Activated CD4-positive, alpha-beta T cell treated with anti-CD3 and anti-CD28 coated beads for 36 hours (primary cell): ENCODE data around the gene UNC5B. TPM values are rescaled to one million over a fixed set of nuclear protein-coding genes. Genes with fewer than 3 reads are reported as not detected.

Source experiments
- ATAC-seq: fragments of 200-7000 bp; cut with Tn5 transposase; one replicate; pipeline ENCODE4 v1.10.0; 2021; ENCODE audit warnings: mild to moderate bottlenecking, moderate library complexity
- CTCF ChIA-PET: fragments of 350-600 bp; sonication (Branson Sonifier 250); formaldehyde crosslinking; loops from one replicate; lab custom pipeline; 2021; ENCODE audit warnings: antibody characterized with exemption; lab: Charles Lee
- POLR2A ChIA-PET: fragments of 350-600 bp; sonication (Branson Sonifier 250); formaldehyde crosslinking; loops from one replicate; lab custom pipeline; 2021; ENCODE audit warnings: antibody characterized with exemption, inconsistent platforms; lab: Charles Lee
- DNase-seq: peaks from one replicate; pipeline ENCODE4 v3.0.0-alpha.2; 2020
- H3K27ac Mint-ChIP-seq: one replicate; pipeline ENCODE4 v1.8.0; 2021; ENCODE audit warnings: mixed read lengths
- H3K27me3 Mint-ChIP-seq: one replicate; pipeline ENCODE4 v1.8.0; 2021; ENCODE audit warnings: mixed read lengths
- H3K36me3 Mint-ChIP-seq: one replicate; pipeline ENCODE4 v1.8.0; 2021; ENCODE audit warnings: low read depth, mixed read lengths
- H3K4me1 Mint-ChIP-seq: one replicate; pipeline ENCODE4 v1.8.0; 2021; ENCODE audit warnings: mixed read lengths
- H3K4me3 Mint-ChIP-seq: one replicate; pipeline ENCODE4 v1.8.0; 2021; ENCODE audit warnings: mild to moderate bottlenecking, moderate library complexity, mixed read lengths
- H3K9me3 Mint-ChIP-seq: one replicate; pipeline ENCODE4 v1.8.0; 2021; ENCODE audit warnings: low read depth, mixed read lengths
- intact Hi-C, 2 experiments: fragments of 100-400 bp; cut with DNase I in 1 of 2; cut with micrococcal nuclease in 1 of 2; formaldehyde crosslinking; loops; one replicate each; pipeline versions ENCODE4 v1.14.2 to v1.15.1; 2022 to 2024; cut with DNase I, micrococcal nuclease
- total RNA-seq, 2 experiments: library from RNA; stranded (reverse); gene quantifications; one replicate each; pipeline ENCODE4 v1.2.3, GENCODE V29; 2021

UNC5B gene
- total RNA-seq, 2 experiments from 2014 or later = 0.05 to 0.09 TPM

DNA sequence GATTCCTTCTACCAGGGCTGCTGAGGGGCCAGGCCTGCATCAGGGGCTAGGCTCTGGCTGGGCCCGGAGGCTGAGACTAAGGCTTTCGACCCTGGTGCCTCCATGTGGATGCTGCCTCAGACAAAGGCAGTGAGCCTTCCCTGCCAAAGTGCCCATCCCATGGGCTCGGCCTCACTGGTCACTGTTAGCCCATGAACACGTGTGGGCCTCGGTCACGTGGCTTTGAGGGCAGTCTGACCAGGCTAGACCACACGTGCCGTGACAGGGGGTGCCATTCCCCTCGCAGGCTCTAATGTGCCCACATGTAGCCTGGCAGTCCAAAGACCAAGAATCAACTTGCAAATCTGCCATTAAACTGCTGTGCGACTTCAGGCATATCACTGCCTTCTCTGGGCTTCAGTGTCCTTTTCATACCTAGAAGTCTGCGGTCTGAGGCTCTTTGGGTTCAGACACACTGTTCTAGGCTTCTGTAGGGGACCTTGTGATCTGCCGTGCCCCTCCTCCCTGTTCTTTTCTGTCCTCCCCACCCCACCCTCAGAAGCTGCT lies 89.1 kb downstream of the UNC5B start:
- DNase-seq = no peak
- POLR2A ChIA-PET = no interaction called here
- CTCF ChIA-PET = interaction anchor here (0.7 to 1.1 kb wide), 2 partner anchors 13 to 824 kb away, joined by 3 to 5 read pairs; no protein-coding TSS in a partner anchor
- H3K4me3 Mint-ChIP-seq = no peak overlapping the region
- no peaks in the 10 kb centered on the region for H3K36me3 Mint-ChIP-seq
- no peak overlapping the region for H3K27ac Mint-ChIP-seq
- no peak for ATAC-seq
- intact Hi-C loops = no loop called here
- peaks cover 2% of the 10 kb centered on the region for H3K27me3 Mint-ChIP-seq
- H3K9me3 Mint-ChIP-seq = no peaks in the 10 kb centered on the region
- peaks cover 6% of the 10 kb centered on the region for H3K4me1 Mint-ChIP-seq

DNA sequence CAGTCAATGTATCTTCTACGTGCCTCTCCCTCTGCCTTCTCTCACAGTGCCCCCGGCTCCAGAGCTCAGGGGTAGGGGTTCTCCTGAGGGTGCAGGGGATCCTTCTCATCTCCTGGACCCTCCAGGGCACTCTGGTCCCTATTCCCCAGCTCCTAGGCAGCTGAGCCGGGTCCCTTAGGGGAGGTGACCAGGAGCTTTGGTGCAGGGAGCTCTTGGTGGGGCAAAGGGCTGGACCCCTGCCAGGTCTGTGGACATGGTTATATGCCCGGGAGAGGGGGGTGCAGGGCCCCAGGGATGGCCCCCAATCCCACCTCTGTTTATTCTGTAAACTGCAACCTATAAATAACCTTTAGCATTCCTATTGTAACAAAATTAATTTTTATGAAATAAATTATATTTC lies 90.1 kb downstream of the UNC5B start:
- Mint-ChIP-seq H3K9me3 (no peaks in the 10 kb centered on the region), H3K4me3 (no peak overlapping the region), H3K4me1 (peaks cover 6% of the 10 kb centered on the region), H3K27ac (no peak overlapping the region), H3K27me3 (peaks cover 2% of the 10 kb centered on the region), H3K36me3 (no peaks in the 10 kb centered on the region)
- ChIA-PET CTCF (interaction anchor here (0.9 to 1.1 kb wide), 2 partner anchors 12 to 111 kb away, joined by 5 to 6 read pairs; no protein-coding TSS in a partner anchor), POLR2A (interaction anchor here (0.7 kb wide), 1 partner anchor 214 kb away, joined by 3 read pairs; no protein-coding TSS in a partner anchor)
- no peak for DNase-seq
- intact Hi-C loops = no loop called here
- ATAC-seq = no peak

DNA sequence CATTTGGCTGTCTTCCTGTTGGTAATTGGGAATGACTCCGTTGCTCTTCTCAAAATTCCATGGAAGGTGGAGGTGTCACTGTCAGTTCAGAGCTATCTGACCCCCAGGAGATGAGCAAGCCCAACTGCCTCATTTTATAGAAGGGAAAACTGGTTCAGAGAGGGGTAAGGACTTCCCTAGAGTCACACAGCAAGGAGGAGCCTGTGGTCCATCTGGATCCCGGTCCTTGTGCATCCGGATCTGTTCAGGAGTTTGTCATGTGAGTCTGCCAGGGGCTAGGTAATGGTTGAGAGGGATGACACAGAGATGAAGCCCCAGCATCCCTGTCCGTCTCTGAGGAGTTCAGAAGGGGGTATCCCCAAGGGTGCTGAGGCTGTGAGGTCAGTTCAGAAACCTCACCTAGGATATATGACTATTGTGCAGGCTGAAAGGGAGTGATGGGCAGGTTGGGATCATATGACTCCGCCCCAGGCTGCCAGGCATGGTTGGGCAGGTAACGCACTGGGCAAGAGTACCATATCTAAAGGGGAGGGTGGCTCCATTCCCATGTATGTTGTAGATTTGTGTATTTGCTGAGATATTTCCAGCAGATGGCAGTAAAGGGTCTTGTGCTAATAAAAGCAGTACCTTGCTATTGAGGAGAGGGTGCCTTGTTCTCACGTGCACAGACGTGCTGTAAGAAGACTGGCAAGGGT lies 90.7 kb downstream of the UNC5B start:
- no peaks in the 10 kb centered on the region for H3K9me3 Mint-ChIP-seq

DNA sequence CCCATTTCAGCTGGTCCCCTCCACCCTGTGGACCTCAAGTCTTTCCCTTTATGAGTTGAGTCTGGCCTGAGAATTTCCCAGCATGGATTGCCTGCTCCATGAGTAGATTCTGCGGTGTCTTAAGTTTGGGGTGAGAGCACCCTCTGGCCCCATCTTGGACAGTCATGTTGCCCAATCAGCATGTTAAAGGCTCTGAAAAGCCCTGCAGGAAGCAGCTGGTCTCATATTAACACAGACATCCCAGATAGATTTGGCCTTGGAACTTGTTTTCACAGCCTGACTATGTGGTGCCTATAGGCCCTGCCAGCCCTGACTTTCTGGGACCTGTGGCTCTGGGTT lies 91.2 kb downstream of the UNC5B start:
- H3K9me3 Mint-ChIP-seq = no peaks in the 10 kb centered on the region
- H3K36me3 Mint-ChIP-seq = no peaks in the 10 kb centered on the region
- ATAC-seq (no peak), DNase-seq (no peak)
- H3K4me3 Mint-ChIP-seq = no peak overlapping the region
- POLR2A ChIA-PET = no interaction called here
- H3K27me3 Mint-ChIP-seq = peaks cover 2% of the 10 kb centered on the region
- H3K27ac Mint-ChIP-seq = no peak overlapping the region
- peaks cover 6% of the 10 kb centered on the region for H3K4me1 Mint-ChIP-seq
- CTCF ChIA-PET = no interaction called here
- intact Hi-C loops = no loop called here

More for the DNA sequence above, 90.7 kb downstream of the UNC5B start:
- ChIA-PET CTCF (interaction anchor here (0.9 kb wide), 1 partner anchor 111 kb away, joined by 6 read pairs; no protein-coding TSS in a partner anchor), POLR2A (interaction anchor here (0.7 kb wide), 1 partner anchor 213 kb away, joined by 3 read pairs; no protein-coding TSS in a partner anchor)
- DNase-seq (no peak), ATAC-seq (peak; percentile 80)
- Mint-ChIP-seq H3K27me3 (peaks cover 2% of the 10 kb centered on the region), H3K4me3 (no peak overlapping the region), H3K36me3 (no peaks in the 10 kb centered on the region), H3K4me1 (peaks cover 6% of the 10 kb centered on the region), H3K27ac (no peak overlapping the region)
- intact Hi-C loops = no loop called here

DNA sequence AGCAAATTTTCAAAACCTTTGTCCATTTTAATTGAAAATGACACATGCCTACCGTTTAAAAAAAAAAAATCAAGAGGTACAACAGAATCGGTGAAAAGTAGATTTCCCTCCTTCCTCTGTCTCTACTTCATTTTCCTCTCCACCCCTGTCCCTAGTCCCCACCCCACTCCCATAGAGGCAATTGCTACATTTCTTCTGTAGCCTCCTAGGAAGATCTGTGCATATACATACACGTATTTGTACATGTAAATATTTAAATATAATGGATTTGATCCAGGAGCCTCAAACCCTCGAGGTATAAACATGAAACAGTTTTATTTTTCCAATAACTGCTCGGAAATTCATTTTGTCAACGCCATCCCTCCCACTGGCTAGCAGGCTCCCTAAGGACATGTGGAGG lies 92.5 kb downstream of the UNC5B start:
- ATAC-seq (no peak), DNase-seq (no peak)
- intact Hi-C loops = no loop called here
- CTCF ChIA-PET = interaction anchor here (1.3 kb wide), 1 partner anchor 9 kb away, joined by 5 read pairs; no protein-coding TSS in a partner anchor
- Mint-ChIP-seq H3K4me3 (no peak overlapping the region), H3K4me1 (peaks cover under 1% of the 10 kb centered on the region), H3K36me3 (no peaks in the 10 kb centered on the region), H3K9me3 (no peaks in the 10 kb centered on the region), H3K27me3 (no peaks in the 10 kb centered on the region), H3K27ac (no peak overlapping the region)
- POLR2A ChIA-PET = interaction anchor here (0.6 kb wide), 1 partner anchor 407 kb away, joined by 3 read pairs; no protein-coding TSS in a partner anchor

DNA sequence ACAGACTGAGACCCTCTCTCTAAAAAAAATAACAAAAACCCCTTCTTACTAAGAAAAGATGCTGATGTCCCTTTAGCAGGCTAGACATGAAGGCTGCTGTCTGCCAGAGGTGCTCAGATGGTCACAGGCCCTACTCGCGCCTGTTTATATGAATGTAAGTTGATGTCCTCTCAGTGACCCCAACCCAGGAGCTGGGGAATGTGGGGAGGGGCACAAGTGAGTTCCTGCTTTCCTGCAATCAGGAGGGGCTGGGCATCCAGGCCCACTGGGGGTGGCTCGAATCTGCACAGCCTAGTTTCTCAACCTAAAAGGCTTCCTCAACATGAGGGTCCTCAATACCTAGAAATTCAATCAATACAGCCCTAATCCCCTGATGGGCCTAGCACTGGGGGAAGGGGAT lies 94.6 kb downstream of the UNC5B start:
- peaks cover 4% of the 10 kb centered on the region for H3K27me3 Mint-ChIP-seq
- no peak overlapping the region for H3K27ac Mint-ChIP-seq
- ChIA-PET CTCF (interaction anchor here (1.5 kb wide), 1 partner anchor 9 kb away, joined by 5 read pairs; no protein-coding TSS in a partner anchor), POLR2A (no interaction called here)
- no peak overlapping the region for H3K4me3 Mint-ChIP-seq
- no peaks in the 10 kb centered on the region for H3K36me3 Mint-ChIP-seq
- H3K4me1 Mint-ChIP-seq = no peaks in the 10 kb centered on the region
- H3K9me3 Mint-ChIP-seq = no peaks in the 10 kb centered on the region
- DNase-seq (no peak), ATAC-seq (no peak)
- intact Hi-C loops = no loop called here

DNA sequence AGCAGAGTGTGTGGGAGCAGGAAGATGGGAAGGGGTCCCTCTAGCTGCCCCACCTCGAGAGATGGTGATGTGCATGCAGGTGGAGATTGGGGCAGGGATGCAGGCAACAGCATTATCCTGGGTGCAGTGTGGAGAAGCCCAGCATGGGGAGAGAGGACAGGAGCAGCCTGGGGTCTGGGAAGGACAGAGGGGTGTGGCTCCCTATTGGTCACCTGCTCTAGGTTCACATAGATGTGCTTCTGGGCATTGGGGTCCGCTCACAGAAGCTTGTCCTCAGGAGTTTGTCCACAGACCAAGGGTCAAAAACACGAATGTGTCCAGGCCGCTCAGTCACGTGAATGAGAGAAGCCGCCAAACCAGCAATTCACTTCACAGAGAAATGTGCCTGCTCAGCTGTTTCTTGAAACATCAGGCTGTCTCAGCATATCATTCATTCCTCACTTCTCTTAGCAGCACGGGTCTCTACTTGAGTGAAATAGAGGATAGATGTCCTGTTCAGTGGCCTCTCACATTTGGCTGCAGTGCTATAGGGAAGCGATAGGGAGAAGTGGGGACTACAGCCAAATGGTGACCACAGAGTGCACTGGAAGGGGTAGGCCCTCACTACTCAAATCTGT lies 95.2 kb downstream of the UNC5B start:
- Mint-ChIP-seq H3K27ac (no peak overlapping the region), H3K27me3 (peaks cover 4% of the 10 kb centered on the region), H3K4me3 (no peak overlapping the region), H3K9me3 (no peaks in the 10 kb centered on the region), H3K36me3 (no peaks in the 10 kb centered on the region), H3K4me1 (no peaks in the 10 kb centered on the region)
- intact Hi-C loops = no loop called here
- DNase-seq = no peak
- no peak for ATAC-seq
- ChIA-PET POLR2A (no interaction called here), CTCF (interaction anchor here (1.5 kb wide), 1 partner anchor 8 kb away, joined by 5 read pairs; no protein-coding TSS in a partner anchor)

DNA sequence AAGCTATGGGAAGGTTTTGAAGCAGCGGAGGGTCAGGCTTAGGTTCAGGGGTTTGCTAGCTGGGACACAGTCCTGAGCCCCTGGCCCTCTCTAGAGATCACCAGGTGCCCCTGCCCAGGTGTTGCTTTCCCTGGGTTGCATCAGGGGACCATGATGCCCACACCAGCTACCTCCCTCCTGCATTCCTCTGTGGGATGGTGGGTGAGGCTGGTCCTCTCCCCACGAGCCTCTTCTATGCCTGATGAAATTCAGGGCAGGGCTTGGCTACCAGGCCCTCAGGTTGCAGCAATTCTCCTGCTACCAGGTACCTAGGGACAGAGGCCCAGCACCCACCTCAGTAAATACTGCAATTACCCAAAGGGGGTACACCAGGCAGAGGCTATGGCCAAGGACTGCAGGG lies 95.9 kb downstream of the UNC5B start:
- Mint-ChIP-seq H3K36me3 (no peaks in the 10 kb centered on the region), H3K4me3 (no peak overlapping the region), H3K27me3 (peaks cover 6% of the 10 kb centered on the region), H3K9me3 (no peaks in the 10 kb centered on the region), H3K4me1 (no peaks in the 10 kb centered on the region), H3K27ac (no peak overlapping the region)
- DNase-seq = no peak
- ATAC-seq = no peak
- intact Hi-C loops = no loop called here
- POLR2A ChIA-PET = no interaction called here
- CTCF ChIA-PET = interaction anchor here (2.0 to 2.7 kb wide), 2 partner anchors 11 to 262 kb away, joined by 5 to 12 read pairs; partner anchors contain the start of gene SLC29A3

DNA sequence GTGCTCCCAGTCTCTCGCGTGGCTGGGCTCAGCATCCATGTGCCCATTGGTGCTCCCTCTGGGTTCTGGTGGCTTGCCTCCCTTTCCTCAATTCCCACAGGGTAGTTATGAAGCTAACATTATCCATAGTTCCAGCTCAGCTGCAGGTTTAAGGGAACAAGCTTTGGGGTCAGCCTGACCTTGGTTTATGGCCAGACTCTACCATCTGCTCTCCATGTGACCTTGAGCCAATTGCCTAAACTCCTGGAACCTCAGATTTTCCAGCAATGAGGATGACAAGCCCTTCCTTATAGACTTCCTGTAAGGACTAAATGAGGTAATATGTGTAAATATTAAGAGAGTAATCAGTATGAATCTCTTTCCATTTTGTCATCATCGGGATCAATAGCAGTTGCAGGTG lies 96.6 kb downstream of the UNC5B start:
- ChIA-PET POLR2A (no interaction called here), CTCF (interaction anchor here (0.7 to 2.7 kb wide), 3 partner anchors 10 to 386 kb away, joined by 3 to 12 read pairs (median 5); partner anchors contain the start of gene SLC29A3)
- ATAC-seq (no peak), DNase-seq (no peak)
- intact Hi-C loops = no loop called here
- Mint-ChIP-seq H3K27ac (no peak overlapping the region), H3K9me3 (no peaks in the 10 kb centered on the region), H3K36me3 (no peaks in the 10 kb centered on the region), H3K4me1 (no peaks in the 10 kb centered on the region), H3K27me3 (peaks cover 7% of the 10 kb centered on the region), H3K4me3 (no peak overlapping the region)

DNA sequence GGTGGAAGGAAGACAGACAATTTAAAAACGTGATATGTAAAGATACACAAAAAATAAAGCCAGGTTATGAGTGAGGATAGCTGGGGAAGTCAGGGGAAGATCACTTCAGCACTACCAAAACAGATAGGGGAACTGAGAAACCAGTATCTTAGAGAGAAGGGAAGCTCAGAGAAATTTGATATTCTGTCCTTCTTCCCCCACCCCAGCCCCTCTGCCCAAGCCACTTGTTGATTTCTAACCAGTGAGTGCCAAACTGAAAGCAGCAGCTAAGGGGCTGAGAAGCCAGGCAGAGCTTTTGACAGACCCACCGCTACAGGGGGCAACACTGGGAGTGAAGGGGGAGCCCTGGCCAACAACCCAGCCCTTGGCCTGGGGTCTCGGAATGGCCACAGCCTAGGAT lies 97.5 kb downstream of the UNC5B start:
- DNase-seq (no peak), ATAC-seq (no peak)
- H3K27ac Mint-ChIP-seq = no peak overlapping the region
- intact Hi-C loops = loop anchor here (5.0 to 10.0 kb wide), 3 partner anchors 295 to 737 kb away; no protein-coding TSS in a partner anchor
- no peaks in the 10 kb centered on the region for H3K9me3 Mint-ChIP-seq
- no peak overlapping the region for H3K4me3 Mint-ChIP-seq
- POLR2A ChIA-PET = no interaction called here
- no peaks in the 10 kb centered on the region for H3K4me1 Mint-ChIP-seq
- peaks cover 7% of the 10 kb centered on the region for H3K27me3 Mint-ChIP-seq
- CTCF ChIA-PET = interaction anchor here (0.5 to 2.7 kb wide), 3 partner anchors 9 to 260 kb away, joined by 4 to 12 read pairs (median 5); partner anchors contain the start of gene SLC29A3
- H3K36me3 Mint-ChIP-seq = no peaks in the 10 kb centered on the region

DNA sequence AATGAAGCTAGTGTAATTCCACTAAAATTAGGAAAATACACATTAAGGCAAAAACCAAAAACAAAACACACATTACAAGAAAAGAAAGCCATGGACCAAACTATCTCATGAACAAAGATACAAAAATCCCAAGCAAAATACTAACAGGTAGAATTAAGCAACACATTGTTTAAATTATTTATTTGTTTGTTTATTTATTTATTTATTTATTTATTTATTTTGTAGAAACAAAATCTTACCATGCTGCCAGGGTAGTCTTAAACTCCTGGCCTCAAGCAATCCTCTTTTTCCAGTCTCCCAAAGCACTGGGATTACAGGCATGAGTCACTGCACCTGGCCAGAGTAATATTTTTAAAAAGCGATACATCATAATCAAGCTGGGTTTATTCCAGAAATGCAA lies 99.8 kb downstream of the UNC5B start:
- DNase-seq (no peak), ATAC-seq (no peak)
- no peak overlapping the region for H3K27ac Mint-ChIP-seq
- CTCF ChIA-PET = interaction anchor here (0.6 to 1.8 kb wide), 3 partner anchors 103 to 259 kb away, joined by 3 to 7 read pairs (median 3); no protein-coding TSS in a partner anchor
- peaks cover 7% of the 10 kb centered on the region for H3K27me3 Mint-ChIP-seq
- H3K4me3 Mint-ChIP-seq = no peak overlapping the region
- POLR2A ChIA-PET = no interaction called here
- peaks cover 14% of the 10 kb centered on the region for H3K4me1 Mint-ChIP-seq
- H3K36me3 Mint-ChIP-seq = no peaks in the 10 kb centered on the region
- intact Hi-C loops = loop anchor here (5.0 to 10.0 kb wide), 3 partner anchors 293 to 735 kb away; no protein-coding TSS in a partner anchor
- H3K9me3 Mint-ChIP-seq = no peaks in the 10 kb centered on the region
